Activated naive CD4-positive, alpha-beta T cell treated with anti-CD3 and anti-CD28 coated beads, Interleukin-2, amount 50 U/mL, for 72 hours (primary cell): ENCODE results near the gene CCDC136. TPM values are rescaled to one million over a fixed set of nuclear protein-coding genes. Genes with fewer than 3 reads are reported as not detected.

Experiments
- ATAC-seq, 2 donors: fragments of 150-1000 bp; cut with Tn5 transposase; 2 replicates each; pipeline ENCODE4 v1.10.0; 2021; ENCODE audit warnings: mild to moderate bottlenecking in 2 of 2, moderate library complexity in 2 of 2
- DNase-seq, 2 donors: peaks; one replicate each; pipeline ENCODE4 v3.0.0; 2021 to 2022; ENCODE audit warnings: low spot score in 2 of 2
- H3K27ac Mint-ChIP-seq, 2 donors: one replicate each; pipeline ENCODE4 v1.8.0; 2022; ENCODE audit warnings: mild to moderate bottlenecking in 2 of 2, mixed read lengths in 2 of 2
- H3K36me3 Mint-ChIP-seq, 2 donors: one replicate each; pipeline ENCODE4 v1.8.0; 2022; ENCODE audit warnings: mixed read lengths in 2 of 2
- H3K9me3 Mint-ChIP-seq, 2 donors: one replicate each; pipeline ENCODE4 v1.8.0; 2022; ENCODE audit warnings: mixed read lengths in 2 of 2
- total RNA-seq, 2 donors: library from RNA; stranded (reverse); gene quantifications; one replicate each; pipeline ENCODE4 v1.2.3, GENCODE V29; 2022

CCDC136 gene
- total RNA-seq, 2 donors from 2014 or later: 6.7 to 20.3 TPM

GRCh38 chr7:128833946-128834325 lies 42.2 kb downstream of the CCDC136 start:
- Mint-ChIP-seq H3K27ac (no peak overlapping the region), H3K36me3 (no peaks in the 10 kb centered on the region), H3K9me3 (no peaks in the 10 kb centered on the region)
- no peak for DNase-seq
- no peak for ATAC-seq

DNA sequence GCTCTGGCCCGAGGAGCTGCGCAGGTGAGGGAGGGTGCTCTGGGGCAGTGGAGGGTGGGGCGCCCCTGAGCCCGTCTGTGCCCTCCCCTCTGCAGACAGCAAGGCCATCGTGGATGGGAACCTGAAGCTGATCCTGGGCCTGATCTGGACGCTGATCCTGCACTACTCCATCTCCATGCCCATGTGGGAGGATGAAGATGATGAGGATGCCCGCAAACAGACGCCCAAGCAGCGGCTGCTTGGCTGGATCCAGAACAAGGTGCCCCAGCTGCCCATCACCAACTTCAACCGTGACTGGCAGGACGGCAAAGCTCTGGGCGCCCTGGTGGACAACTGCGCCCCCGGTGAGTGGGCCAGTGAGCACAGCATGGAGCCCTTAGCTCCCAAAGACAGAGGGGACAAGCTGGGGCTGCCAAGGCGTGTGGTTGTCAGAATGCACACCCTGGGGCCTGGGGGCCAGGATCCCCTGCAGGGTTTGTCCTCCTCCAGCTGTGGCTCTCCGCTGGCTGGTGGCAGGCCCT lies 43.5 kb downstream of the CCDC136 start:
- ATAC-seq: no peak
- DNase-seq: no peak
- Mint-ChIP-seq H3K27ac (no peak overlapping the region), H3K9me3 (no peaks in the 10 kb centered on the region), H3K36me3 (no peaks in the 10 kb centered on the region)

- no peaks in the 10 kb centered on the region for H3K36me3 Mint-ChIP-seq
- H3K9me3 Mint-ChIP-seq: no peaks in the 10 kb centered on the region
- ATAC-seq (no peak), DNase-seq (no peak)
- no peak overlapping the region for H3K27ac Mint-ChIP-seq
These were observed 44.2 kb downstream of the CCDC136 start for GRCh38 chr7:128835790-128836641.

- ATAC-seq (no peak), DNase-seq (no peak)
- Mint-ChIP-seq H3K36me3 (no peaks in the 10 kb centered on the region), H3K27ac (no peak overlapping the region), H3K9me3 (no peaks in the 10 kb centered on the region)
These were observed 45.1 kb downstream of the CCDC136 start for GRCh38 chr7:128836729-128837348.

DNA sequence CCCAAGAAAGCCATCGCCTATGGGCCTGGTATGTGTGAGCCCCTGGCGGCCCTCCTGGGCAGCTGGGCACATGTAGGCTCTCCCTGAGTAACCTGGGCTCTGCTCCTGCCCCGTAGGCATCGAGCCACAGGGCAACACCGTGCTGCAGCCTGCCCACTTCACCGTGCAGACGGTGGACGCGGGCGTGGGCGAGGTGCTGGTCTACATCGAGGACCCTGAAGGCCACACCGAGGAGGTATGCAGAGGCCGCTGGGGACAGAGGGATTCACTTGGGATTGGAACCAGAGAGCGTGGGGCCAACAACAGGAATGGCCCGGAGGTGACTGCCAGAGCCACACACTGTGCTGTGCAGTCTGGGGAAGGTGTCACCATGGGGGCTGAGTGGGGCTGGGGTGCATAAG lies 45.8 kb downstream of the CCDC136 start:
- no peak overlapping the region for H3K27ac Mint-ChIP-seq
- ATAC-seq (no peak), DNase-seq (no peak)
- no peaks in the 10 kb centered on the region for H3K36me3 Mint-ChIP-seq
- H3K9me3 Mint-ChIP-seq: no peaks in the 10 kb centered on the region

- DNase-seq (no peak), ATAC-seq (no peak)
- H3K9me3 Mint-ChIP-seq: no peaks in the 10 kb centered on the region
- no peaks in the 10 kb centered on the region for H3K36me3 Mint-ChIP-seq
- no peak overlapping the region for H3K27ac Mint-ChIP-seq
These were observed 46.5 kb downstream of the CCDC136 start for GRCh38 chr7:128838109-128838779.

DNA sequence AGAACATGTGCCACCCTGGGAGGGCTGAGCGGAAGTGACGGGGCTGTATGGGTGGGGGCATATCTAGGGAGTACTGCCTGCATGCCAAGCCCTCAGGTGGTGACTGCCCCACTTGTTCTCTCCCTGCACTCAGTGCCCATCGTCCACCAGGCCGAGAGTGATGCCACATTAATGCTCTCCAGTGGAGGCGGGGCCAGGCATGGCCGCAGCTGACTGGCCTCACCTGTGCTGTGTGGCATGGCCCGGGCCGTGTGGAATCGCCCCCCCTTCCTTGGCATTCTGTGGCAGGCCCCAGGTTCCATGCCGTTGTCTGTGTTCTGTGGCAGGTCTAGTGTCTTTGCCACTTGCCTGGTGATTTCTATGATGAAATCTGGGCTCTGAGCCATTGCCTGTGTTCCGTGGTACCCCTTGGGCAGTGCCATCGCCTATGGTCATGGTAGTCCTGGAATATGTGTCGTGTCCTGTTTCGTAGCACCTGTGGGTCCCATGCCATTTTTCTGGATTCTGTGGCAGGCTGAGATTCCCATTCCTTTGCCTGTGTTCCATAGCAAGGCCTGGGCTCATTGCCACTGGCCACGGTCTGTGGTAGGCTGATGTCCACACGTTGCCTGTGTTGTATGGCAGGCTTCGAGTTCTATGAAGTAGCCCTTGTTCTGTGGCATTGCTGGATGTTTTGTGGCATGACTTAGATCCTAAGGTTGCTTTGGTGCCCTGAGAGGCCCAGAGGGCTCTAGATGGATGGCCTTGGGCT lies 47.4 kb downstream of the CCDC136 start:
- H3K9me3 Mint-ChIP-seq: no peaks in the 10 kb centered on the region
- H3K36me3 Mint-ChIP-seq: no peaks in the 10 kb centered on the region
- no peak overlapping the region for H3K27ac Mint-ChIP-seq
- ATAC-seq: no peak
- DNase-seq: no peak

DNA sequence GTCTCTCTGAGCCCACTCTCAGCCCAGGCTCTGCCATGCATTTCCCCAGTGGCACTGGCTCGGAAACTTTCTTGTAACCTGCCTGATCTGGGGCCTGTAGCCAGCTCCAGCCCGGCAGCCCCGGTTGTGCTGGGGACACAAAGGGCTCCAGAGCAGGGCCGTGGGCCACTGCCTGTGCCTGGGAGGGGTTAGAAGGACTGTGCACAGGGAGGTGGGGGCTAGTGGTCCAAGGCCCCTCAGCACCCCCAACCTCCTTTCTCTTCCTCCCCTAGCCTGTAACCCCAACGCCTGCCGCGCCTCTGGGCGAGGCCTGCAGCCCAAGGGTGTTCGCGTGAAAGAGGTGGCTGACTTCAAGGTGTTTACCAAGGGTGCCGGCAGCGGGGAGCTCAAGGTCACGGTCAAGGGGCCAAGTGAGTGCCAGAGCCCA lies 48.0 kb downstream of the CCDC136 start:
- DNase-seq: no peak
- ATAC-seq: no peak
- Mint-ChIP-seq H3K9me3 (no peaks in the 10 kb centered on the region), H3K27ac (no peak overlapping the region), H3K36me3 (no peaks in the 10 kb centered on the region)

DNA sequence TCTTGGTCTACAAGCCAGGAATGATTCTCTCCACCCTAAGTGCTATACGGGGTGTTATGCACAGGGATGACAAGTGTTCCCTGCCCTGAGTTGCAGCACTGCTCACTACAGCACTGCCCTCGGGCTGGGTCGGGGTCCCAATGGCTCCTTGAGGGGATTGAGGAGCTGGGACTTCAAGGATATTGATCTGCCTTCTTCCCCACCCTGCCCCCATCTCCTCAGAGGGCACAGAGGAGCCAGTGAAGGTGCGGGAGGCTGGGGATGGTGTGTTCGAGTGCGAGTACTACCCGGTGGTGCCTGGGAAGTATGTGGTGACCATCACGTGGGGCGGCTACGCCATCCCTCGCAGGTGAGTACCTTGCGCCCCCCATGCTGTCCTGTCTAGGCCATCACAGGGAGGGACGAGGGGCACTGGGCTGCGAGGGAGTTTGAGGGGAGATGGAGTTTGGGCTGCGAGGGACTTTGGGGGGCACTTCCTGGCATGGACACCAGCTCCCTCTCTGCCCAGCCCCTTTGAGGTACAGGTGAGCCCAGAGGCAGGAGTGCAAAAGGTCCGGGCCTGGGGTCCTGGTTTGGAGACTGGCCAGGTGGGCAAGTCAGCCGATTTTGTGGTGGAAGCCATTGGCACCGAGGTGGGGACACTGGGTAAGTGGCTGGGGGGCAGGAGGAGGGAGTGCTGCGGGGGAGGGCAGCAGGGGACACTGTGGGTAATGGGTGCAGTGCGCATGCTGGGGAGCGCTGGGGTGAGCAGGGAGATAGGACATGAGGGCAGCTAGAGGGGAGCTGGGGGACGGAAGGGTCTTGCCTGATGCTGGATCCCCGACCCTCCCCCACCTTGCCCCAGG lies 48.8 kb downstream of the CCDC136 start:
- Mint-ChIP-seq H3K36me3 (no peaks in the 10 kb centered on the region), H3K27ac (no peak overlapping the region), H3K9me3 (no peaks in the 10 kb centered on the region)
- ATAC-seq (no peak), DNase-seq (no peak)

GRCh38 chr7:128841171-128841690 lies 49.5 kb downstream of the CCDC136 start:
- no peak for DNase-seq
- no peak overlapping the region for H3K27ac Mint-ChIP-seq
- no peak for ATAC-seq

GRCh38 chr7:128841921-128842673 lies 50.3 kb downstream of the CCDC136 start:
- no peak overlapping the region for H3K27ac Mint-ChIP-seq
- DNase-seq: peak in 1 of 2 donors; percentile 75
- ATAC-seq: peak; percentile 71 to 84
- no peaks in the 10 kb centered on the region for H3K9me3 Mint-ChIP-seq
- no peaks in the 10 kb centered on the region for H3K36me3 Mint-ChIP-seq

More at GRCh38 chr7:128841171-128841690, 49.5 kb downstream of the CCDC136 start:
- Mint-ChIP-seq H3K36me3 (no peaks in the 10 kb centered on the region), H3K9me3 (no peaks in the 10 kb centered on the region)

GRCh38 chr7:128842674-128843641 lies 51.2 kb downstream of the CCDC136 start:
- no peaks in the 10 kb centered on the region for H3K9me3 Mint-ChIP-seq
- no peaks in the 10 kb centered on the region for H3K36me3 Mint-ChIP-seq
- no peak overlapping the region for H3K27ac Mint-ChIP-seq
- DNase-seq: no peak
- ATAC-seq: no peak

- no peaks in the 10 kb centered on the region for H3K9me3 Mint-ChIP-seq
These were observed 52.3 kb downstream of the CCDC136 start for GRCh38 chr7:128843938-128844621.

More at GRCh38 chr7:128843938-128844621, 52.3 kb downstream of the CCDC136 start:
- DNase-seq: no peak
- Mint-ChIP-seq H3K27ac (no peak overlapping the region), H3K36me3 (no peaks in the 10 kb centered on the region)
- ATAC-seq: no peak
